ENCODE measurements around the gene RALGPS1.
"Not testable (repeated sequence)": the region's sequence is repeated elsewhere in the genome, so short reads cannot be mapped to it uniquely, and the experiment has no call there.

The RALGPS1 gene

GRCh38 chr9:126989847-126990842 lies 75.6 kb downstream of the RALGPS1 start:
- DNase-seq = no peak

GRCh38 chr9:126991183-126991582 lies 76.6 kb downstream of the RALGPS1 start:
- DNase-seq = no peak

- DNase-seq = no peak
Measured at GRCh38 chr9:126992427-126992826, 77.8 kb downstream of the RALGPS1 start.

- DNase-seq = no peak
Measured at GRCh38 chr9:126999315-127000068, 84.9 kb downstream of the RALGPS1 start.

- no peak for DNase-seq
Measured at GRCh38 chr9:127004946-127005769, 90.6 kb downstream of the RALGPS1 start.

GRCh38 chr9:127005770-127006314 lies 91.3 kb downstream of the RALGPS1 start:
- no peak for DNase-seq

GRCh38 chr9:127007638-127008037 lies 93.1 kb downstream of the RALGPS1 start:
- DNase-seq = no peak

- no peak for DNase-seq
Measured at GRCh38 chr9:127008076-127008475, 93.5 kb downstream of the RALGPS1 start.

GRCh38 chr9:127011772-127012171 lies 97.2 kb downstream of the RALGPS1 start:
- no peak for DNase-seq

GRCh38 chr9:127012250-127012649 lies 97.7 kb downstream of the RALGPS1 start:
- no peak for DNase-seq

GRCh38 chr9:127013597-127013996 lies 99.0 kb downstream of the RALGPS1 start:
- no peak for DNase-seq

GRCh38 chr9:127014216-127014909 lies 99.8 kb downstream of the RALGPS1 start:
- DNase-seq = no peak

- no peak for DNase-seq
Measured at GRCh38 chr9:127014910-127015540, 100.4 kb downstream of the RALGPS1 start.

GRCh38 chr9:127015921-127016512 lies 101.4 kb downstream of the RALGPS1 start:
- no peak for DNase-seq

GRCh38 chr9:127017979-127018378 lies 103.4 kb downstream of the RALGPS1 start:
- not testable (repeated sequence) for DNase-seq

GRCh38 chr9:127018935-127019334 lies 104.4 kb downstream of the RALGPS1 start:
- DNase-seq = no peak

GRCh38 chr9:127020036-127020801 lies 105.6 kb downstream of the RALGPS1 start:
- no peak for DNase-seq

GRCh38 chr9:127020802-127021078 lies 106.2 kb downstream of the RALGPS1 start:
- DNase-seq = no peak

GRCh38 chr9:127021664-127022363 lies 107.2 kb downstream of the RALGPS1 start:
- DNase-seq = peak in 1 of 2 experiments; percentile 0
